ENCODE data around the gene NQO2. TPM values are rescaled to one million over a fixed set of nuclear protein-coding genes. Genes with fewer than 3 reads are reported as not detected.
"Not testable (repeated sequence)": the region's sequence is repeated elsewhere in the genome, so short reads cannot be mapped to it uniquely, and the experiment has no call there.

NQO2 gene
- total RNA-seq, 1 experiment from 2014 or later: 105 TPM

GRCh38 chr6:3001773-3002293 lies 2.1 kb downstream of the NQO2 start:
- H3K18ac ChIP-seq (ENCODE audit: insufficient read length, low read depth, low read length): no peak overlapping the region
- Mint-ChIP-seq H3K36me3 (ENCODE audit: insufficient read depth in 1 of 3, low read depth in 3 of 3) (peaks cover 33 to 44% (median 40%) of the 10 kb centered on the region in 3 experiments), H3K4me1 (peaks cover 39 to 45% of the 10 kb centered on the region in 2 experiments), H3K4me3 (peak overlapping the region in 1 of 2 experiments; percentile 13; a peak in 1 of 5 replicates), H3K27me3 (ENCODE audit: low read depth) (no peaks in the 10 kb centered on the region; the same call in 1 of the 2 replicates), H3K27ac (peak overlapping the region in 2 of 3 experiments; percentile 22 to 76; a peak in 2 of 7 replicates), H3K9me3 (no peaks in the 10 kb centered on the region)
- H3K4ac ChIP-seq (ENCODE audit: low read depth, low read length): no peak overlapping the region
- no peak overlapping the region for H3K56ac ChIP-seq (ENCODE audit: insufficient read length, low read depth, low read length)
- H3K23ac ChIP-seq (ENCODE audit: insufficient read length, low read depth, low read length): no peak overlapping the region
- H2BK20ac ChIP-seq (ENCODE audit: low read depth, low read length, poor library complexity, severe bottlenecking): no peak overlapping the region
- no peaks in the 10 kb centered on the region for H4K20me1 ChIP-seq (ENCODE audit: control insufficient read depth, insufficient read depth, insufficient read length)
- H2AK5ac ChIP-seq (ENCODE audit: insufficient read length, low read length): no peak overlapping the region
- H2BK5ac ChIP-seq (ENCODE audit: insufficient read length, low read length): no peak overlapping the region
- peaks cover 14% of the 10 kb centered on the region for H3K23me2 ChIP-seq (ENCODE audit: insufficient read length, low read depth, low read length, poor library complexity, severe bottlenecking)
- H2BK12ac ChIP-seq (ENCODE audit: insufficient read length, low read depth, low read length): no peak overlapping the region
- H4K5ac ChIP-seq (ENCODE audit: insufficient read length, low read depth, low read length): no peak overlapping the region
- no CpG with 5 or more reads among the region's 2 CpGs for WGBS (ENCODE audit: extremely low coverage, insufficient read length, low lambda C conversion rate)
- H3K27me3 ChIP-seq (ENCODE audit: insufficient read depth, low read length): no peaks in the 10 kb centered on the region
- TF ChIP-seq CTCF (conservative IDR thresholded peaks at IDR 0.05): peak; percentile 69
- H2AFZ ChIP-seq (ENCODE audit: low read length): no peak overlapping the region
- H3K79me1 ChIP-seq (ENCODE audit: insufficient read depth, low read depth, low read length, poor library complexity, severe bottlenecking): peaks cover 5% of the 10 kb centered on the region
- H4K8ac ChIP-seq (replicated peaks; ENCODE audit: insufficient read length, low read depth, low read length): no peak overlapping the region
- H4K91ac ChIP-seq (ENCODE audit: insufficient read length, low read depth, low read length): no peak overlapping the region
- no peak overlapping the region for H3K4me2 ChIP-seq (ENCODE audit: insufficient read depth, insufficient read length, low read length)
- H3K9me3 ChIP-seq (ENCODE audit: control insufficient read depth, low read depth, low read length): no peaks in the 10 kb centered on the region
- no peak overlapping the region for H2BK15ac ChIP-seq (ENCODE audit: low read depth, low read length)
- DNase-seq: no peak
- H2BK120ac ChIP-seq (ENCODE audit: low read depth, low read length, poor library complexity, severe bottlenecking): no peak overlapping the region
- H3T11ph ChIP-seq (ENCODE audit: low read length): no peak overlapping the region
- peaks cover 1% of the 10 kb centered on the region; the same call in 1 of the 2 replicates for H3K79me2 ChIP-seq (ENCODE audit: insufficient read depth, low read length)
- no peak overlapping the region for H3K14ac ChIP-seq (ENCODE audit: insufficient read depth, low read length)
- H3K9ac ChIP-seq (ENCODE audit: extremely low read depth, insufficient read length, low read length): no peak overlapping the region
- H3K4me1 ChIP-seq (ENCODE audit: insufficient read depth, low read length): no peaks in the 10 kb centered on the region; the same call in 1 of the 2 replicates
- no peak overlapping the region for H3K27ac ChIP-seq (ENCODE audit: insufficient read length, low read depth, low read length)

GRCh38 chr6:3003226-3003625 lies 3.5 kb downstream of the NQO2 start:
- peaks cover 14% of the 10 kb centered on the region for H3K23me2 ChIP-seq (ENCODE audit: insufficient read length, low read depth, low read length, poor library complexity, severe bottlenecking)
- H2BK120ac ChIP-seq (ENCODE audit: low read depth, low read length, poor library complexity, severe bottlenecking); H2AK5ac ChIP-seq (ENCODE audit: insufficient read length, low read length); H4K8ac ChIP-seq (replicated peaks; ENCODE audit: insufficient read length, low read depth, low read length); H3K14ac ChIP-seq (ENCODE audit: insufficient read depth, low read length); H3K4me1 ChIP-seq (ENCODE audit: insufficient read depth, low read length); H3K18ac ChIP-seq (ENCODE audit: insufficient read length, low read depth, low read length); H4K91ac ChIP-seq (ENCODE audit: insufficient read length, low read depth, low read length); H2BK5ac ChIP-seq (ENCODE audit: insufficient read length, low read length); H3K79me2 ChIP-seq (ENCODE audit: insufficient read depth, low read length); H3K9me3 ChIP-seq (ENCODE audit: control insufficient read depth, low read depth, low read length); H3K27me3 ChIP-seq (ENCODE audit: insufficient read depth, low read length); H3K79me1 ChIP-seq (ENCODE audit: insufficient read depth, low read depth, low read length, poor library complexity, severe bottlenecking); H3K27me3 Mint-ChIP-seq (ENCODE audit: low read depth); H3K23ac ChIP-seq (ENCODE audit: insufficient read length, low read depth, low read length); H3K9ac ChIP-seq (ENCODE audit: extremely low read depth, insufficient read length, low read length); H2AFZ ChIP-seq (ENCODE audit: low read length); H4K5ac ChIP-seq (ENCODE audit: insufficient read length, low read depth, low read length); H3T11ph ChIP-seq (ENCODE audit: low read length); H4K20me1 ChIP-seq (ENCODE audit: control insufficient read depth, insufficient read depth, insufficient read length); H3K9me3 Mint-ChIP-seq; H2BK12ac ChIP-seq (ENCODE audit: insufficient read length, low read depth, low read length); H2BK15ac ChIP-seq (ENCODE audit: low read depth, low read length); DNase-seq; H3K4me2 ChIP-seq (ENCODE audit: insufficient read depth, insufficient read length, low read length); H3K27ac ChIP-seq (ENCODE audit: insufficient read length, low read depth, low read length); H3K4ac ChIP-seq (ENCODE audit: low read depth, low read length); H3K56ac ChIP-seq (ENCODE audit: insufficient read length, low read depth, low read length); H2BK20ac ChIP-seq (ENCODE audit: low read depth, low read length, poor library complexity, severe bottlenecking): not testable (repeated sequence)
- WGBS (ENCODE audit: extremely low coverage, insufficient read length, low lambda C conversion rate): no CpG with 5 or more reads among the region's 5 CpGs
- peaks cover 42 to 56% (median 52%) of the 10 kb centered on the region in 3 experiments for H3K36me3 Mint-ChIP-seq (ENCODE audit: insufficient read depth in 1 of 3, low read depth in 3 of 3)
- H3K4me1 Mint-ChIP-seq: peaks cover 46 to 55% of the 10 kb centered on the region in 2 experiments
- H3K27ac Mint-ChIP-seq: peak overlapping the region in 2 of 3 experiments; percentile 36 to 78; a peak in 3 of 7 replicates
- peak overlapping the region in 1 of 2 experiments; percentile 36; a peak in 1 of 5 replicates for H3K4me3 Mint-ChIP-seq

Data from H9 (cell line).